ENCODE results near the gene YLPM1.

GRCh38 chr14:74771399-74771798 lies 8.3 kb downstream of the YLPM1 start:
- TF ChIP-seq GATA3 (IDR thresholded peaks at IDR 0.05; ENCODE audit: low read depth, low read length) (no peak), GATA2 (IDR thresholded peaks at IDR 0.05; ENCODE audit: low read depth, low read length) (no peak)

Measured in SH-SY5Y (cell line).